ENCODE data around the gene IQCH. TPM values are rescaled to one million over a fixed set of nuclear protein-coding genes. Genes with fewer than 3 reads are reported as not detected.

Gene IQCH
- total and polyA plus RNA-seq, 2 experiments from 2014 or later, result 1.7 to 4.6 TPM

- Mint-ChIP-seq H3K4me3 (peak within 1 kb of the TSS; percentile 87), H3K36me3 (ENCODE audit: low read depth) (no peaks in the 10 kb centered on the region), H3K27ac (no peak within 1 kb of the TSS), H3K4me1 (peaks cover 20% of the 10 kb centered on the region; the same call in 2 of the 3 replicates), H3K9me3 (no peaks in the 10 kb centered on the region), H3K27me3 (ENCODE audit: insufficient read depth, low read depth, poor library complexity) (peaks cover 9% of the 10 kb centered on the region)
- Histone ChIP-seq H3K4me2 (peak within 1 kb of the TSS; percentile 91), H3K4me3 (peak within 1 kb of the TSS; percentile 76), H2AFZ (peak within 1 kb of the TSS; percentile 99), H4K20me1 (replicated peaks; ENCODE audit: insufficient read depth) (peaks cover 6% of the 10 kb centered on the region), H3K27ac (ENCODE audit: low read depth) (no peak within 1 kb of the TSS), H3F3A (replicated peaks; ENCODE audit: low read depth) (peaks cover 14% of the 10 kb centered on the region; the same call in 1 of the 2 replicates), H3K27me3 (ENCODE audit: insufficient read depth) (peaks cover 30% of the 10 kb centered on the region), H3K79me2 (replicated peaks; ENCODE audit: insufficient read depth) (peaks cover 8% of the 10 kb centered on the region), H3K36me3 (ENCODE audit: insufficient read depth) (no peaks in the 10 kb centered on the region), H3K4me1 (ENCODE audit: insufficient read depth) (peaks cover 22% of the 10 kb centered on the region), H3K9me2 (ENCODE audit: insufficient read depth) (no peaks in the 10 kb centered on the region)
- peak; percentile 84 for DNase-seq (ENCODE audit: low spot score)
- peak in 1 of 2 experiments; percentile 31; a peak in 1 of 4 replicates for TF ChIP-seq CTCF (conservative IDR thresholded peaks at IDR 0.05; ENCODE audit: low read depth in 2 of 2)
- TF ChIP-seq ZNF114 (CRISPR knock-in tag; IDR thresholded peaks at IDR 0.05), result no peak
- TF ChIP-seq NANOG (IDR thresholded peaks at IDR 0.05; ENCODE audit: borderline replicate concordance), result no peak
- TF ChIP-seq POLR2AphosphoS5 (IDR thresholded peaks at IDR 0.05; ENCODE audit: low read depth), result peak; percentile 71
- TF ChIP-seq ETS1 (IDR thresholded peaks at IDR 0.05), result no peak
- TF ChIP-seq REST (IDR thresholded peaks at IDR 0.05; ENCODE audit: unreplicated experiment), result no peak
- no peak for TF ChIP-seq ZNF462 (CRISPR knock-in tag; IDR thresholded peaks at IDR 0.05)
- peak; percentile 88 for ATAC-seq
Observed at GRCh38 chr15:67521029-67521782, 266.6 kb downstream of the IQCH start, which contains the start of gene C15orf61. TSS of gene C15orf61 (plus strand) at chr15:67521131. CDS start at chr15:67521249, 118 bp downstream.
